Activated CD8-positive, alpha-beta memory T cell treated with anti-CD3 and anti-CD28 coated beads, Interleukin-2, amount 50 U/mL, for 48 hours (primary cell): ENCODE results near the gene DNMBP.
"Not testable (repeated sequence)": the region's sequence is repeated elsewhere in the genome, so short reads cannot be mapped to it uniquely, and the experiment has no call there.

Experiments used
- DNase-seq: peaks from one replicate; pipeline ENCODE4 v3.0.0-alpha.2; 2020

The DNMBP gene

GRCh38 chr10:99855479-99856071, 154.2 kb downstream of the DNMBP start:
- no peak for DNase-seq

DNA sequence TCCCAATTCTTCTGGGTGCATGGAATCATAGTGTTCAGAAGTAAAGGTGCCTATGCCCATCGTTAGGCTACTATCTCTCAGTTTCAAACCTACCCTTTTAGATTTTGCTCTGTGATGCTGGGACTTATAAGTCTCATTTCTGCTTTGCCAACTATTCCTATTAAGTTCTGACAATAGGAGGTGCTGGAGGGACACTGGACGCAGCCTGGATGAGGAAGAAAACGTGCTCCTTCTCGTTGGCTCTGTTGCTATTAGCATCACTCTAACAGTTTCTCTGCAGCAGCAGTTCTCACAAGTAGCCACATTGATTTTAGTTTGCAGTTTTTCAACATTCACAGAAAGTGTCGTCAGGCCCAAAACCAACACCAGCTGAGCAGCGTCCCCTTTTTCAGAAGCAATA, 154.9 kb downstream of the DNMBP start:
- no peak for DNase-seq

DNA sequence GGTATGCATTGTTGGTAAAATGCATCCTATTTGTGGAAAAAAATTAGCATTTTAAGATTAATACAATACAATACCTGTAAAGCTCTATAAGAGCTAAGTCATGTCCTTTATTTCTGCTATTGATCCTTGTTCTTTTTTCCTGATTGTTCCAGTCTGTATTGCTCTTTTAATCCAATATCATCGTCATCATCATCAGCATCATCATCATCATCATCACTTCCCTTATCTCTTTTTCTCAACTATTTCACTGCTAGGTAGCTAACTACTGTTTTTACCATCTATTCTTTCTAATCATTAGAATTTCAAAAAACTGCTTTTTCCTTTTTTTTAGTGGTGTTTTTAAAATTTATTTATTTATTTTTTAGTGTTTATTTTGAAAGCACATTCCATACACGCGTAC, 156.1 kb downstream of the DNMBP start:
- no peak for DNase-seq

DNA sequence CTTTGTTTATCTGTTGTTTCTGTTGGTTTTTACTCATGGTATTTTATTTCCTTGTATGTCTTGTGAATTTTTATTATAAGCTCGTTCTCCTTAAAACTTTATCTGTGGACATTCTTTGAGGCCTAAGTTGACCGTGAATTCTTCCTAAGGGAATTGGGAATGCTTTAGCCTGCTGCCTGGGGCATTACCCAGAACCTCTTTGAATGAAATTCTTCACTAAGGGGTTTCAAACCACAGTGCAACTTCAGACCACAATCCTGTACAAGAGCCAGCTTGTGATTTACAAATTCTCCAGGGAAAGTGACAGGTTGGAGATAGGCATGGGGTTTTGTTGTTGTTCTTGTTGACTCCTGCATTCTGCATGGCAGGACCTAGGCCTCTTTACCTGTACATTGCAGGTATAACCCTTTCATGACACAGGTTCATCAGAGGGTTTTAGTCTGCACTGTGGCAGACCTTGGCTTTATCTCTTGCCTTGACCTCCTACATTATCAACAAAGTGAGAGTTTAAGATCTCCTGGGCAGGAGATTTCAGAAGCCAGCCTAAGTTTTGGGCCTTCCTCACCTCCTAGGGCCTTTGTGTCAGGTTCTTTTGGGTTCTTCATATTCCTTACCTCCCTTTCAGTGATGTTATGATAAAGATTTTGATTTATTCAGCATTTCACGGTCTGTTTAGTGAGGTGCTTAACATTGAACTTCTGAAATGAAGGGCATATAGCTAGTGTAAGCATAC, 157.1 kb downstream of the DNMBP start:
- no peak for DNase-seq

- DNase-seq, result no peak
Measured at GRCh38 chr10:99851825-99852224, 157.9 kb downstream of the DNMBP start.

DNA sequence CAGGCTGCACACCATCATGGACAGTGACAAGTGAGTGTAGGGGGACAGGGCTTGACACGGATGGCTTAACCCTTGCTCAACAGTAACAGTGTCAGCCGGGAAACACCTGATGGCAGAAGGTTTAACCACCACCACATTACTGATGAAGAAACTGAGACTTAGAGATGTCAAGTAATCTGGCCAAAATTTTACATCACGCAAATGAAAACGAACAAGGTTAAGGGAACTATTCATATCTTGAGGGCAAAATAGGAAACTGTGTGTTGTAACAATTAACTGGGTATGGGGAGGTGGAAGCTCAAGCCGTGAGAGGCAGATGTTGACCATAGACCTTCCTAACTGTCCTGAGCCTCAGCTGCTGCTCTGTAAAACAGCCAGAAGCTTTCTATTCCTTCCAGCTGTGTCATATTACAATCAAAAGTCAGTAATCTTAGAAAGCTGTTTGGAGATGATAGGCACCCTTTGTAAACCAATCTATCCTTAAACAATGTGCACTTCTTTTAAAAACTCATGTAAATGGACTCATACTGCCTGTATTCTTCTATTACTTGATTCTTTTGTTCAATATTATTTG, 158.9 kb downstream of the DNMBP start:
- DNase-seq, result no peak

DNA sequence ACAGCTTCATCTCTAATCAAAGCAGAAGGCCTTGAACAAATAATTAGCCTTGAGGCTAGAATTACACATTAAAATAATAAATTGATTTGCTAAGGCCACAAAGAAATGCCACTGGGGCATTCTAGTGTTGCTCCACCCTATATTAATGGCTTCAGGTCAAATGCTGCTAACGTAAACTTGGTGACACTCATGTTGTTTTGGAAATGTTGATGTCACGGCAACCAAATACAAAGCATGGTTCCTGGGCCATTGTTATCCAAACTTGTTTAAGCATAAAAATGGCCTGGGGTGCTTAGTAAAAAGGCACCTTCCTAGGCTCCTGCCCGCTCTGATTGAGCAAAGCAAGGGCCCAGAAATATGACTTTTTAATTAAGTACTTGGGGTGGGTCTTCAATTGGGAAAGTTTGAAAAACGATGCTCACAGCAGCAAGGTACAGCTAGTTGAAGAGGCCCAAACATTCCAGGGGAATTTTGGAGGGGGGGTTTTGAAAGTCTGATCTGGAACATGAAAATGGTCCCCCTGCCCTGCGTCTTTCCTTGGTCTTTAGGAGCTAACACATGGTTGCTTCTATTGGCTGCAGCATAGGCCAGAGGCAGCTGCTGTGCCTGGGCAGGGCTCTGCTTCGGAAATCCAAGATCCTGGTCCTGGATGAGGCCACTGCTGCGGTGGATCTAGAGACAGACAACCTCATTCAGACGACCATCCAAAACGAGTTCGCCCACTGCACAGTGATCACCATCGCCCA, 159.6 kb downstream of the DNMBP start:
- no peak for DNase-seq

DNA sequence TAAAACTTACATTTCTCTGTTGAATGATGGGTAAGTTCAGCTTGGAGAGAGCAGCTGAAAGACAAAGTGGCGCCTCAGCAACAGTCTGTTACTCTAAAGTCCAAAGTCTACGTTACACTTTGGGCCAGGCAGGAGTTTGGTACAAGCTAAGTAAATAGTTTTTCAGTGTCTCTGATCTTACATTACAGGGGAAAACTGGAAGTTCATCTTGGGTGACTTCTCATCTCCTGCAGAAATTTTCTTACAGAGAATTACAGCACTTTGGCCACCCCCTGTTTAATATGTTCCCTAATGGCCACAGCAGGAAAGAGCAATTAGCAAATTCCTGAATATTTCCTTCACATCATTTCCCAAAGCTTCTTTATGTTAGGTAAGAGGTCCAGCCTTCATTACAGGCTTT, 160.2 kb downstream of the DNMBP start:
- DNase-seq, result no peak

GRCh38 chr10:99849057-99849456, 160.7 kb downstream of the DNMBP start:
- no peak for DNase-seq

DNA sequence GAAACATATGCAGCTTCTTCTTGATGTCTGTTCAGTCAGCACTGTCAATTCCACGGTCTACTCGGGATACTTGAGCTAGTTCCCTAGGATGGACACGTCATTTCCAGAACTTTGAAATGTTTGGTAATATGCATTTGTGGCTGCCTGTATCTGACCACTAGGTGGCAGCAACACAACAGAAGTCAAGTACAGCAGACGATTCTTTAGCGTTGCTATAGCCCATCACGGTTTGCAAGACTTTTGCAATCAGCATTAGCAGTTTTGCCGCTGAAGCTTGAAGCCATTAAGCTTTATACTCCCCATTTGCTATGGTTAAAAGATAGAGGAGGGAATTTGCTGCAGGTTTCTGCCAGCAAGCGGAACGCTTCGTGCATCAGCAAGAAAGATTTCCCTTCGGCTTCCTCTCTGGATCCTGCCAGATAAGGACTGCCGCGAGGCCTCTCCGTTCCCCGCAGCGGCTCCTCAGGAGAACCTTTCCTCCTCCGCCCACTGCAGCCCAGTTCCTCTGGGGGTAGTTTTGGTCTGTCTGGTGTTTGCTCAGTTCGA, 163.8 kb downstream of the DNMBP start:
- DNase-seq, result peak; percentile 65

DNA sequence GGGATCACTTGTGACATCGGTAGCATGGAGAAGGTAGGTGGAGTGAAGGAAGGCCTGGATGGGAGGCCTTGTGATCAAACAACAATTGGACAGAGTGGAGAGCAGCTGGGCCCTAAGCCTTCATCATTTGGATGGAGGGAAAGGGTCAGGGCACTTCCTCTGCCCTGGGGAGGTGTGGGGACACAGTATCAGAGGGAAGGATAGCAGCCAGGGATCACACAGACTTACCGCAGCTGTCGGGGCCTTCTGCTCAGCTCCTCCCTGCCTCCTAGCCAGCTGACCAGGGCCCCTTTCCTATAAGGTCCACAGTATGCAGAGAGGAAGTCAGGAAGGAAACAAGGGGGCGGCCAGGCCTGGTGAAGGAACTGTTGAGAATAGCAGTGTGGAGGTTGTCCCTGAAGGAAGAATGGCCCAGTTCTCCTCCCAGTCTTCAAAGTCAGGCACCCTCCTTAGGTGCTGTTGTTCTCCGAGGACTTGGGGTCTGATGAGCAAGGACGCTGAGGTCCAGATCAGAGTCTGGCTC, 165.3 kb downstream of the DNMBP start:
- no peak for DNase-seq

- no peak for DNase-seq
Measured at GRCh38 chr10:99843310-99843709, 166.4 kb downstream of the DNMBP start.

DNA sequence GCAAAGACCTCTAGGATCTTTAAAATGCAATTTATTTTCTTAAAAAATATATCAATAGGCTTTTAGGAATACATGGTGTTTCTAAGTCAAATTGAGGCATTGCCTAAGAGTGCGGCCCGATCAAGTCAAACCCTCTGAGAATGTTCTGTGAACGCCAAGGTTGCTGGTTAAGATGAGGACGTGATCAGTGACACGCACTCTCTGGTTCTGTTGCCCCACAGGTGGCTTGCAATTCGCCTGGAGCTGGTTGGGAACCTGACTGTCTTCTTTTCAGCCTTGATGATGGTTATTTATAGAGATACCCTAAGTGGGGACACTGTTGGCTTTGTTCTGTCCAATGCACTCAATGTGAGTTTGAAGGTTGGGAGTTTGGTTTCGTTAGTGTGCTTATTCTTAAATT, 168.0 kb downstream of the DNMBP start:
- no peak for DNase-seq

DNA sequence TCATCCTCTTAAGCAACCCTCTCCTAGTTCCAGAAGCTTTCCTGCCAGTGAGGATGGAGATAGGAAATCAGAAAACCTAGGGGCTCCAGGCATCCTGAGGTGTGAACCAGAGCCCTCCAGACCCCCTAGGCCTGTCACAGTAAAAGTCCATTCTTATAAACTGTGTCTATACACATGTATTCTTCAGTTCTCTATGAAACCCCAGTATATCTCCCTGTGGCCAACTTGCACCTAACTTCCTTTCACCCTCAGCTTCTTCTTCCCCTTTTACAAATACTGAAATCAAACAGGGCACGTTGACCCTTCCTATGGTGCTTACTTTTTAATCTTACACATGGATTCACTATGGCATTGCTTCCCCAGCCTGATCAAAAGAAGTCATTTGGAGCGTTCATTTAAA, 168.9 kb downstream of the DNMBP start:
- not testable (repeated sequence) for DNase-seq

DNA sequence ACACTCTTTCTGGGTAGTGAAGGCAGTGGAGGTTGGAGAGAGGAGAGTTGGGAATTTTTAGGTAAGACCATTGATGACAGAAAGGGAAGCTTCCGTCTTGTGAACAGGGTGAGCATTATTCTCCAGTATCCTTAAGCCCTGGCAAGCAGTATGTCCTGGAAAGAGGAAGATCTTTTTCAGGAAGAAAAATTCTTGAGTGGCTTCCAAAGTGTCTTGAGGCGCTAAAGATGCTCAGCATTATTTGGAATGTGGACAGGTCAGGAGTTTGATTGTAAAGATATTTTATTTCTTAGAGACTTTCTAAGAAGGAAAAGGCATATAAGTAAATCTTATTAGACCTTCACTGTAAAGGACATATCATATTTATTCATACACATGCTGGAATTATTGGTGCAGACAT, 173.0 kb downstream of the DNMBP start:
- DNase-seq, result no peak

DNA sequence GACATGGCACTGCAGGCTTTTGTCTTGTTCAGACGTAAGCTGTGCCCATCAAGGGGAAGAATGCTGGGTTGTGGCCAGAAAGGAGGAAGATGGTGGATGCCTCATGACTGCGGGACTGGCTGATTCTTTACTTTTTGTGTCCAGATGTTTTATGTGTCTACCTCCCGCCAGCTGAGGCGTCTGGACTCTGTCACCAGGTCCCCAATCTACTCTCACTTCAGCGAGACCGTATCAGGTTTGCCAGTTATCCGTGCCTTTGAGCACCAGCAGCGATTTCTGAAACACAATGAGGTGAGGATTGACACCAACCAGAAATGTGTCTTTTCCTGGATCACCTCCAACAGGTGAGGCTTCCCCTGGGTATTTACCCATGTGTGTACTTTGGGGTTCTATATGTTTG, 173.8 kb downstream of the DNMBP start:
- DNase-seq, result no peak

DNA sequence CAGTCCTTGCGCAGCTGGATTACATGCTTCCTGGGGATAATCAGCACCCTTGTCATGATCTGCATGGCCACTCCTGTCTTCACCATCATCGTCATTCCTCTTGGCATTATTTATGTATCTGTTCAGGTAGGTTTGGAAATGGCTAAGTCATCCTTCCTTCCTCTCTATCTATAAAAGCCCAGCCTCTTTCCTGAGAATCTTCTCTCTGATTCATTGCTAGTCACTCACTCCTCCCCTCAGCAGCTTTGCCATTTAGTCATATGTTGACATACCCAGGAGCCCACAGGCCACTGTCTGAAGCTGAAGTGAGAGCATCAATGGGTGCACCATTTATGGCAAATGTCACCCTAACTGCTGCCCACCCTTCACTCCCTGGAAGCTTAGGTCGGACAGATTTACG, 175.3 kb downstream of the DNMBP start:
- no peak for DNase-seq

DNA sequence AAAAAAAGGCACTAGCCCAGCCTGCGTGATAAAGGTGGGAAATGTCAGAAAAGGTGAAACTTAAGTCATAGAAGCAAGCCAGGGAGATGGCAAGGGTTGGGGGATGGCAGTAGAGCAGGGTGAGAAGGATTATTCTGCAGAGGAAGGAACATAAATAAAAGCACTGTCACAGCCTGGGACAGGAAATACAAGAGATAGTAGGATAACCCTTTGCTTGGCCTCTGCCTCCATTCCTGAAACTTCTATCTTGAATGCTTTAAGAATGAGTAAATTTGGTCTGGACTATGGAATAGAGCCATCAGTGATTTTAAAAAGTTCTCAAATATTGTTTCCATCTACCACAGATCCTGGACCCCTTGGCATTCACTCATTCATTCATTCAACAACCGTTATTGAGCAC, 177.3 kb downstream of the DNMBP start:
- DNase-seq, result no peak

DNA sequence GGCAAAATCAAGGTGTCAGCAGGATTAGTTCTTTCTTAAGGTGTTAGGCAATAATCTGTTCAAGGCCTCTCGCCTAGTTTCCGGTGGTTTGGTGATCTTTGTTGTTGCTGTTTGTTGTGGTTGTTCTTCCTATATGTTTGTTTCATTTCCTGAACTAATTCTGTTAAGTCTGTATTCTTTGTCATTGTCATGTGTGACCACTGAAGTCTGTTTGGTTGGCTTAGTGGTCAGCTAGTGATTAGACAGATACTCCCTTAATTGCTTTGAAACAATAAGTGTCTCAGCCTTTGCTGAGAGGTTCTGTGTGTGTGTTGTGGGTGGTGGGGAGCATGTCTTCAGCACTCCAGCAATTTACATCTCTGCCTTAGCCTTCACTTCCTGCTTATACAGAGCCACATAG, 181.3 kb downstream of the DNMBP start:
- no peak for DNase-seq

GRCh38 chr10:99827936-99828335, 181.8 kb downstream of the DNMBP start:
- DNase-seq, result no peak
